ENCODE measurements around the gene IGLON5. TPM values are rescaled to one million over a fixed set of nuclear protein-coding genes. Genes with fewer than 3 reads are reported as not detected.

The IGLON5 gene
- polyA plus RNA-seq, 1 donor (not counting 4 experiments of a cell fraction or from before 2014, with no cell fraction given), result not detected

DNA sequence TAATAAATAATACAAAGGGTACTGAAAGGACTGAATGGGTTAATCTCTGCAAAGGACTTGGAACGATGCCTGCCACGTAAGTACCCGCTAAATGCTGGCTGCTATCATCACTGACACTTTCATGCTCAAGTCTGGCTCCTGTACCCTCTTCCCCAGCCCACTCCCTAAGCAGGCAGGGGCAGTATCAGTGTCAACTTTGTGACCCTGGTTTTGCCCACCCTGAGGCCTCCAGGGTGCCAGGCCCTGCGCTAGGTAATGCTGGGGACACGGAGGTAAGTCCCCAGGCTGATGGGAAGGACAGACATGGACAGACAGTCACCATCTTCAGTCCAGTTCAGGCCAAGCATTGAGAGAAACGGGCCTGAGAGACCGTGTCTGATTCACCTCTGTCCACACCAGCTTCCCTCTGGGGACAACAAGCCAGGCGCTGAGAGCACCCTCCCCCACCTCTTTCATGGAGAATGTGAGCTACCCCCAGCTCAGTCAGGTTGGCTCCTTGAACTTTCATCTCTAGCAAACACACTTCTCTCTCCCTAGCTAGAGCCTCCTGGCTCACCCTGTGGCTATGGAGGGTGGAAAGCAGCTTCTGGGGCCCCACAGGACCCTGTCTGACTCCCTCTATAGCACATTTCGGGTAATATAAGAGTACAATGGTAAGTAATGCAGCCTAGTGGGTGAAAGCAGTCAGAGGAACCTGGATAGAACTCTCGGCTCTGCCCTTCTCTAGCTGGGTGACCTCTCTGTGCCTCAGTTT is 53.9 kb downstream of the IGLON5 start:
- dilution Hi-C loops (cut with MboI; ENCODE audit: extremely low pct_ligation_motif_present, low sequenced_read_pairs), result no loop called here
- Histone ChIP-seq H3K4me2 (ENCODE audit: control insufficient read depth, extremely low read depth, insufficient read depth, low read depth, low read length) (peak overlapping the region; percentile 77), H3K79me2 (ENCODE audit: control insufficient read depth, insufficient read depth, low read length) (peaks cover 16% of the 10 kb centered on the region), H3K36me3 (ENCODE audit: control insufficient read depth in 2 of 2, extremely low read depth in 1 of 2, insufficient read depth in 2 of 2, low read length in 2 of 2) (peaks cover 0 to 2% of the 10 kb centered on the region in 2 experiments), H3K27ac (ENCODE audit: control insufficient read depth, insufficient read depth, low read length) (peak overlapping the region; percentile 84), H3K9ac (ENCODE audit: control insufficient read depth, extremely low read depth, insufficient read depth, low read length) (peak overlapping the region; percentile 88), H3K9me1 (ENCODE audit: control insufficient read depth, extremely low read depth, insufficient read depth, low read length) (no peaks in the 10 kb centered on the region), H2AFZ (ENCODE audit: control insufficient read depth, low read length) (no peak overlapping the region), H3K4me3 (ENCODE audit: control insufficient read depth in 2 of 3, extremely low read depth in 1 of 3, insufficient read depth in 2 of 3, low read depth in 1 of 3, low read length in 3 of 3) (peak overlapping the region; percentile 54 to 88 (median 68)), H3K9me3 (ENCODE audit: control insufficient read depth, low read depth, low read length) (no peaks in the 10 kb centered on the region), H3K4me1 (ENCODE audit: control insufficient read depth, extremely low read depth, insufficient read depth, low read length) (peaks cover 21% of the 10 kb centered on the region), H4K20me1 (ENCODE audit: control insufficient read depth, extremely low read depth, insufficient read depth, low read length) (peaks cover 4% of the 10 kb centered on the region), H3K27me3 (ENCODE audit: control insufficient read depth, extremely low read depth, insufficient read depth, low read length) (no peaks in the 10 kb centered on the region)
- FAIRE-seq (no peak), DNase-seq (ENCODE audit: low read depth, low spot score) (no peak)
- TF ChIP-seq EZH2 (IDR thresholded peaks at IDR 0.05; ENCODE audit: low read length), result no peak
- TF ChIP-seq, protein P1, sequence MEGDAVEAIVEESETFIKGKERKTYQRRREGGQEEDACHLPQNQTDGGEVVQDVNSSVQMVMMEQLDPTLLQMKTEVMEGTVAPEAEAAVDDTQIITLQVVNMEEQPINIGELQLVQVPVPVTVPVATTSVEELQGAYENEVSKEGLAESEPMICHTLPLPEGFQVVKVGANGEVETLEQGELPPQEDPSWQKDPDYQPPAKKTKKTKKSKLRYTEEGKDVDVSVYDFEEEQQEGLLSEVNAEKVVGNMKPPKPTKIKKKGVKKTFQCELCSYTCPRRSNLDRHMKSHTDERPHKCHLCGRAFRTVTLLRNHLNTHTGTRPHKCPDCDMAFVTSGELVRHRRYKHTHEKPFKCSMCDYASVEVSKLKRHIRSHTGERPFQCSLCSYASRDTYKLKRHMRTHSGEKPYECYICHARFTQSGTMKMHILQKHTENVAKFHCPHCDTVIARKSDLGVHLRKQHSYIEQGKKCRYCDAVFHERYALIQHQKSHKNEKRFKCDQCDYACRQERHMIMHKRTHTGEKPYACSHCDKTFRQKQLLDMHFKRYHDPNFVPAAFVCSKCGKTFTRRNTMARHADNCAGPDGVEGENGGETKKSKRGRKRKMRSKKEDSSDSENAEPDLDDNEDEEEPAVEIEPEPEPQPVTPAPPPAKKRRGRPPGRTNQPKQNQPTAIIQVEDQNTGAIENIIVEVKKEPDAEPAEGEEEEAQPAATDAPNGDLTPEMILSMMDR (optimal IDR thresholded peaks at IDR 0.05 in 1 of 3, IDR thresholded peaks at IDR 0.05 in 1 of 3, conservative IDR thresholded peaks at IDR 0.05 in 1 of 3; ENCODE audit: extremely low read depth in 1 of 3, insufficient read depth in 2 of 3, low read length in 3 of 3), result peak in 1 of 3 experiments; percentile 16

DNA sequence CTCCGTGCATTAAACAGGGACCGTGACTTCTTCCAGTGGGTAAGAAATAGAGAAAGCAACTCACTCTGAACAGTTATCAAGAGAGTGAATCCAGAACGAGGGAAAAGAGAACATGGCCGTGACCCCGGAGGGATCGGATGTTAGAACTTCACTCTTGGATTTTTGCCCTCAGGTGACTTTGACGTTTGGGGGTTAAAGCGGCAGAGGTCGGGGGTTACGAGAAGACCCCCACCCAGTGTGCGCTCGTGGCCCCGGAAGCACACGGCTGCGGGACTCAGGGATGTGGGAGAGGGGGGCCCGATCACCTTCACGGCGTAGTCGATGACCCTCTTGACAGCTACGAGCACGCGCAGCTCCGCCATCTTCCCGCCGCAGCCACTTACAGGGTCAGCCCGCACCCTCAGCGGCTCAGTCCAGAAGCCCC is 54.5 kb downstream of the IGLON5 start, which contains the start of gene ETFB:
Gene ETFB, minus strand, starts transcription at position 424 of the 424 bp plus-strand sequence. Its CDS starts 62 bp downstream, at position 362.
- Histone ChIP-seq H3K27ac (ENCODE audit: control insufficient read depth, insufficient read depth, low read length) (peak within 1 kb of the TSS; percentile 89), H3K27me3 (ENCODE audit: control insufficient read depth, extremely low read depth, insufficient read depth, low read length) (no peaks in the 10 kb centered on the region), H2AFZ (ENCODE audit: control insufficient read depth, low read length) (peak within 1 kb of the TSS; percentile 89), H3K4me2 (ENCODE audit: control insufficient read depth, extremely low read depth, insufficient read depth, low read depth, low read length) (peak within 1 kb of the TSS; percentile 98), H3K9me1 (ENCODE audit: control insufficient read depth, extremely low read depth, insufficient read depth, low read length) (no peaks in the 10 kb centered on the region), H4K20me1 (ENCODE audit: control insufficient read depth, extremely low read depth, insufficient read depth, low read length) (peaks cover 4% of the 10 kb centered on the region), H3K4me1 (ENCODE audit: control insufficient read depth, extremely low read depth, insufficient read depth, low read length) (peaks cover 21% of the 10 kb centered on the region), H3K4me3 (ENCODE audit: control insufficient read depth in 2 of 3, extremely low read depth in 1 of 3, insufficient read depth in 2 of 3, low read depth in 1 of 3, low read length in 3 of 3) (peak within 1 kb of the TSS; percentile 54 to 90 (median 88)), H3K79me2 (ENCODE audit: control insufficient read depth, insufficient read depth, low read length) (peaks cover 16% of the 10 kb centered on the region), H3K9me3 (ENCODE audit: control insufficient read depth, low read depth, low read length) (no peaks in the 10 kb centered on the region), H3K36me3 (ENCODE audit: control insufficient read depth in 2 of 2, extremely low read depth in 1 of 2, insufficient read depth in 2 of 2, low read length in 2 of 2) (no peaks in the 10 kb centered on the region), H3K9ac (ENCODE audit: control insufficient read depth, extremely low read depth, insufficient read depth, low read length) (peak within 1 kb of the TSS; percentile 88)
- no peak for FAIRE-seq
- TF ChIP-seq EZH2 (IDR thresholded peaks at IDR 0.05; ENCODE audit: low read length), result no peak
- TF ChIP-seq, protein P1 (optimal IDR thresholded peaks at IDR 0.05 in 1 of 3, IDR thresholded peaks at IDR 0.05 in 1 of 3, conservative IDR thresholded peaks at IDR 0.05 in 1 of 3; ENCODE audit: extremely low read depth in 1 of 3, insufficient read depth in 2 of 3, low read length in 3 of 3), result peak in 1 of 3 experiments; percentile 4
- dilution Hi-C loops (cut with MboI; ENCODE audit: extremely low pct_ligation_motif_present, low sequenced_read_pairs), result no loop called here
- no peak for DNase-seq (ENCODE audit: low read depth, low spot score)
